HG03342 (cell line): ENCODE measurements around the gene CPXM2.

Source experiments
- ATAC-seq: cut with Tn5 transposase; IDR thresholded peaks from one replicate; pipeline ENCODE4 v1.9.1; 2021; ENCODE audit warnings: mild to moderate bottlenecking, moderate library complexity; ENCODE audit not compliant: unreplicated experiment

The CPXM2 gene

DNA sequence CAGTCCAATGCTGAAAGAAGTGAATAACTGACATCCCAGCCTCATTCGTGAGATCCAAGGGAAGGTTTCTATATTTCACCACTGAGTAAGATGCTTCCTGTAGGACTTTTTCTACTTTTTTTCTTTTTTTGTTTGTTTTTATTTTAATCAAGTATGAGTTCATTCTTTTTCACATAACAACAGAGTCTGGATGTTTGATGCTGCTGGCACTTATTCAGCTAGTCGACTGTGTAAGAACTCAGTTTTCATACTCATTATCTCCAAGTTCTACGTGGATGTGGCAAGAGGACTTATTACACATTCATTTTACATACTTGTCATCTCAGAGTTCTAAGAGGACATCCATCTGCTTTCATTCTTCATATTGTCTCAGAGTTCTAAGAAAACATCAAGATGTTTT is 86.9 kb downstream of the CPXM2 start:
- ATAC-seq = no peak

DNA sequence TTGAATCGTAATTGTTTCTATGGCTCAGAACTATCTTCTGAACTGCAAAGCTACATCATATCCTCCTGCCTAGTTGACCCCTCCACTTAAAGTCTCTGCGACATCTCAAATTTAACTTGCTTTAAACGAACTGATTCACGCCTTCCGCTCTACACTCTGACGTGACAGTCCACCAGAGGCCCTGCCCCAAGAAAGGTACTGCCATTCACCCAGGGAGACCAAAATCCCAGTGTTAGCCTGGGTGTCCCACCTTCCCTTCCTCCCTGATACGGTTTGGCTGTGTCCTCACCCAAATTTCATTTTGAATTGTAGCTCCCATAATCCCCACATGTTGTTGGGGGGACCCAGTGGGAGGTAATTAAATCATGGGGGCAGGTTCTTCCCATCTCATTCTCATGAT is 90.8 kb downstream of the CPXM2 start:
- ATAC-seq = no peak

DNA sequence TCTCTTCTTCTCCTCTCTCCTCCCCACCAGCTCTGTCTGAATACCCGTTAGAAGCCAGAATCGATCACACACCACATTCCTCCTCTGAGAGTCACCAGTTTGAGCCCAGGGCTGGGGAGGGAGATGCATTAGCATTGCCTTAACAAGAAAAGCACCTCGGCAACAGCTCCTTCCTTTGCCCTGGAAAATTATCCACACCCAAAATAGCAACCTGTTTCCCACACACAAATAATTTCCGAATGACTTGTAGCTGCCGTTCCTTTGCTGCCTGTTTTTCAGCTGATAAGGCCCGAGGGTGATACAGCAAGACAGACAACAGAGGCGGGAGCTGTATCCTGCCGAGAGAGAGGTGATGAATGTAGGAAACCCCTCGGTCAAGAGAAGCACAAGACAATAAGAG is 91.3 kb downstream of the CPXM2 start:
- ATAC-seq = no peak

DNA sequence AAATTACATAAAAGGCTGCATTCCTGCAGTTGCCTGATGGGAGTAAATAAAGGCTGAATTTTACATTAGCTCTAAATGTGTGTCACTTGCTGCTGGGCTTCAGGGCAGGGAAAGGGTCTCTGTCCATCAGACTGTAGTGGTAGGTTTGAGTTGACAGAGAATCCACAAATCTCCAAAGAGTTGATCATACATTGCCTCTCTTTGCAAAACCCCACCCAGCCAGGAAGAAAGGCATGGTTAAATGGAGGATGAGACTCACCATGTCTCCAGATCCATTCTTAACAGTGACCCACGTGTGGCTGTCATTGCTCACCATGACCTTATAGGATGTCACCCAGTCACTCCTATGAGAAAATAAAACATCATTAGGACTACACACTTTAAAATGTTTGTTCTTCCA is 92.8 kb downstream of the CPXM2 start:
- ATAC-seq = no peak

DNA sequence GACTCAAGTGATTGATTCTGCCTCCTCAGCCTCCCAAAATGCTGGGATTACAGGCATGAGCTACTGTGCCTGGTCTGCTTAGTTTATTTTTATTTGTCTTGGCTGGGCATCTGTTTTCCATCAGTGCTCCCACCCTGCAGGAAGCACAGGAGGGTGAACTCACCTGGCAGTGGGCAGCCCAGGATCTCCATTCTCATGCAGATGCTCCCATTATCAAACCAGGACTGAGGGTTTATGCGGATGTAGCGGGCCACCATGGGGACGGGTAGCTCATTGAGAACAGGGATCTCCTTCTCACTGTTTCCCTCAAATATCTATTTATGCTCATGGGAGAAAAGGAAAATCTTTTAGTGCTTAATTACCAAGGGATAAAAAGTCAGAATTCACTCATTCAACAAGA is 93.8 kb downstream of the CPXM2 start:
- no peak for ATAC-seq

DNA sequence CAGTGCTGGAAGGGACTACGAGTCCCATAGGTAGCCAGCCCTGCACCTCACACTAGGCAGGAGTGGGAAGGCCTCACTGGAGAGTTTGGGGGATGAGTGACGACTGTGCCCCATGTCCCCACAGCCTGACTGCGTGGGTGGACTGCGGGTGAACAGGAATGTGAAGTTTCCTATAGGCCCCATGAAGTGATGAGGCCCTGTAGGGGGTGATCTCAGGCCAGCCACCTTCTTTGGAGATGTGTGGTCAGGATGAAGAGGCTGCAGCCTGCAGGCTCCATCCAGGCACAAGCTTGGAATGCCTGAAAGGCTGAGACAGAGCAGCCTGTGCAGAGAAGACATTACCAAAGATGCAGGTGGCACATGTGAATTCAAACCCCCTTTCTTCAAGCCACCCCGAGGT is 94.9 kb downstream of the CPXM2 start:
- ATAC-seq = no peak

DNA sequence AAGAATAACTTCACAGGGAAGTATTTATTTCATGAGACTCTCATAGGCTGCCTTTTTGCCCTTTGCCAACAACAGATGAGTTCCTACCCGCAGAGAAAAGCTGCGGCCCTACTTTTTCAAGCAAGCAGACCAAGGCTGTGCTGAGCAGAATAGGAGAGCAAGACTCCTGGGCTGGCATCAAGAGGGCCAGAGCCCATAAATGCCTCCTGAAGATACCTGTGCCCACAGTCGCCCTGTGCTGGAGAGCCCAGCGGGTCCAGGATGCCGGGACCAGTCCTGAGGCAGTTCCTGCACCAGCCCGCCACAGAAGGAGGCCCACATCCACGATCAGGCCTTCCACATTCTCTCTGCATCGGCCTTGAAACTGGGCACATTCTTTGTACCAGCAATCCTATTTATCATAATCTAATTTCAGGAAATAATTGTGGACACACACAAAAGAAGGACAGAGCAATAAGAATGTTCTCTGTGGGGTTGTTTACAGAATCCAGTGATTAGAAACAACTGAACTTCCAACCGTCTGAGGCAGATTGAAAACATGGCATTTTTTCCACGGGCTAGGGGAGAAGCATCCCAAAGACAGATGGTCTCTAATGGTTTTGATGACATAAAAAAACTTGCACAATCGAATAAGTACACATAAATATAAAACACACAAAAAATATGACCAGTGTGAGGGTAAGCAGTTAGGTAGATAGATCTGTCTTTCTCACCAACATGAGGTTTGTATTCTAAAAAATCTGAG is 95.6 kb downstream of the CPXM2 start:
- ATAC-seq = no peak

DNA sequence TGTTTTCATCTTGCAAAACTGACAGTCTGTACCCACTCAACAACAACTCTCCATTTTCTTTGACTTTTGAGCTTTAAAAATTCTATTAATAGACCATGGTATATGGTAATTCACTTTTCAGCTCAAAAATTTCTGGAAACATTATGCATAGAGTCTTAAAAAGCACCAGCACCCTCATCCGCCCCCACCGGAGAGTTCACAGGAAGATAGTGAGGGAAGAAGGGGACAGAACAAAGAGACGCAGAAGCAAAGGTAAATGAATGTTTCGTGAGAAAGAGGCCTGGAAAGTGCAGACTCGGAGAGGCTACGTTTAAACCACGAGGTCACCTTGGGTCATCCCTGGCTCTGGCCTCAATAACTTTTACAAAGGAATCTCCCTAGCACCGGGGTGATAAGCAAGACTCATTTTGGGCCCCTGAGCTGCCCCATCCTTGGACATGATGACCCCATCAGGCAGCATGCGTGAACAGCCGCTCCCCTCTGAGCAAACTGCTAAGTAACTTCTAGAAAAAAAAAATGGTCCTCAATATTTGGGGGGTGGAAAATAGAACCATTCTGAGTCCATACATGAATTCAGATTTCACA is 96.3 kb downstream of the CPXM2 start:
- ATAC-seq = no peak

DNA sequence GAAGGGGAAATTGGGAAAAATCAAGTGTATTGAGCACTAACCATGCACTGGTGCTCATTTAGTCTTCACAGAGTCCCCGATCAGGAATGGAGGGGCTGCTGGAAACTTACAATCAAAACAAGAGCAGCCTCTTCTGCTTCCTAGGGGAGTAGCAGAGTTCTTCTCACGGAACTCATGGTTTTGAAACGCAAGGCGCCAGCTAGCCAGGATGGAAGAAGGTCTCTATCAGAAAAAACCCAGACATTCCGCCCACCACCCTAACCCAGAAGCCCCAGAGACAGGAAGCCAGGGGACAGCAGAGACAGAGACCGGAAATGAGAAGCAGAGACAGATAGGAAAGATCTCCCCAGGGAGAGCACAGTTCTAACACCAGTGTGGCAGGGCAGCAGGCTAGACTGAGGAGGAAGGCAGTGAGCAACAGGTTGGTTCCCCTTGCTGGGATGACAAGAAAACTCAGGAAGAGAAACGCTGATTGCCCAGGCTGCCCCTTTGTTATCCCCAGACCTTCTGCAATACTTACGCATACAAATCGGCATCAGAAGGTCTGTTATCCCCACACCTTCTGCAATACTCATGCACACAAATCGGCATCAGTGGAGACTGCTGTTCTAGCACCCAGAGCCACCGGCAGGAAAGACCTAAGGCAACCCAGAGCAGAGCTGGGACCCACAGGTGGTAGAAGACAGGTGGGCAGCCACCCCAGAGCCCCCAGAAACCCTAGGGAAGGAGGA is 99.2 kb downstream of the CPXM2 start:
- no peak for ATAC-seq

DNA sequence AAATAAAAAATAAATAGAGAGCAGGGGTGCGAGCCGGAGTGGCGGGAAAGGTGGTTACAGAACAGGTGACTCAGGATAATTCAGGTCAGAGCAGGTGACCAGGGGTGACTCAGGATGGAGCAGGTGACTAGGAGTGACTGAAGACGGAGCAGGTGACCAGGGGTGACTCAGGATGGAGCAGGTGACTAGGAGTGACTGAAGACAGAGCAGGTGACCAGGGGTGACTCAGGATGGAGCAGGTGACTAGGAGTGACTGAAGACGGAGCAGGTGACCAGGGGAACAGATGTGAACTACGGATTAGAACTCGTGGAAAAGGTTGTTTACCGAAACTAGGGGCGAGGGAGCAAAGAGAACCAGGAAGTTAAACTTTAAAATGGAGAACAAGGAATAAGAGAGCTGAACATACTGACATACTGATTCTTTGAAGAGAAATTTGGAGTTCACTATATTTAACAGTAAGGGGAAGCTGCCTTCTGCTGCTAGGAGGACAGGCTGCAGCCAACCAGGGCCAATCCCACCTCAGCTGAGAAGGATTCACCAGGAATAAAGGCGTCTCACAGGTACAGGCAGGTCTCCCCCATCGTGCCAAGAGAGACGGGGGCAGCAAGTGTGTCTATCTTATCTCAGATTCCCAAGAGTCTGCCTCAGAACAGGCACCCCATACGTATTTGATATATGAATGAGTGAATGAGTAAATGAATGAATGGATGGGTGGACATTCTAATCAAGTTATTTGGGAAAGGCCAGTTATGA is 101.3 kb downstream of the CPXM2 start:
- no peak for ATAC-seq

DNA sequence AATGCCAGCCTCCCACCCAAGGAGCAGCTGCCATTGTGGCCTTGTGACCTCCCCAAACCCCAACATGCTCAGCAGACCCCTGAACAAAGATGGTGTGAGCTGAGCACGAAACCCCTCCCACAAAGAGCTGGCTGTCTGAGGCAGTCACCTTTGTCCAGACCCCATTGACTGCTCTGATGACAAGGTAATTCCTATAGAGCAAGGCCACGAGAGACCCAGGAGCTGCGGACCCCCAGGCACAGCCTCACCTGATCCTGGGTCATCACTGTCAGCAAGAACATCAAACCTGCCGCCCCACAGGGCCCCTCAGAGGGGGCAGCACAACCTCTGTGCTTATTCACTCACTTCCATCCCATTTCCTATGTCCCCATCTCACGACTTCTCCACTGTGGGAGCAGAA is 102.6 kb downstream of the CPXM2 start:
- no peak for ATAC-seq

DNA sequence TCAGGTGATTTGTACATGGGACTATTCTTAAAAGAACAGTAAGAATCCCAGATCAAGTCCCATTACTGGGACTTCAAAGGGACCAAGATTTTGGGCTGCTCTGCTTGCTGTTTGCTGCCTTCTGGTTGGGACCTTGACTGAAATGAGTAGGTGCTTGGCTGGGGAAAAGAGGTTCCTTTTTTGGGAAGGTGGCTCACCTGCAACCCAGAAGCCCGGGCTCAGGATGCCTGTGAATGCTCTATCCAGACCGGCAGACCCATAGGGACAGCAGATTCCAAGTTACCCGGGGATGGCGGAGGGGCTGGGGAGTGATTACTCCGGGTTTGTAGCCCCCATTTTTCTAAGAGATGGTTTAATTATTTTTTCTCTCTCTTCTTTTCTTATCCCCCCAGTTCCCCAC is 104.0 kb downstream of the CPXM2 start:
- ATAC-seq = no peak

DNA sequence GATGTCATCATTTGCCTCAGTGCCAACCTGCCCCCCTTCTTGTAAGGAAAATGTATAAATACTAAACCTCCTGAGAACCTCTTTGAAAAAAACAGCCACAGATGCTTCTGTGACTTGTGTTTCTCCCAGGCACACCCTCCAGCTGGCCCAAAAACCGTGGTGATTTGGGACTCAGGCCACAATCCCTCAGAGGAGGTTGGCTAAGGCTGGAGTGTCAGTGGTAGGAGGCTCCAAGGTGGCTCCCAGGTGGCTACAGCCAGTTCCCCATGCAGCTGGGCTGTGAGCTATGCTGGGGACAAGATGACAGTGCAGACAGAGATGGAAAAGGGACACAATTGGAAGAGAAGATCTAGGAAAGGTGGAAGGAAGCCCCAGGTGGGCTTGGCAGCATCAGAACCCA is 104.7 kb downstream of the CPXM2 start:
- no peak for ATAC-seq

DNA sequence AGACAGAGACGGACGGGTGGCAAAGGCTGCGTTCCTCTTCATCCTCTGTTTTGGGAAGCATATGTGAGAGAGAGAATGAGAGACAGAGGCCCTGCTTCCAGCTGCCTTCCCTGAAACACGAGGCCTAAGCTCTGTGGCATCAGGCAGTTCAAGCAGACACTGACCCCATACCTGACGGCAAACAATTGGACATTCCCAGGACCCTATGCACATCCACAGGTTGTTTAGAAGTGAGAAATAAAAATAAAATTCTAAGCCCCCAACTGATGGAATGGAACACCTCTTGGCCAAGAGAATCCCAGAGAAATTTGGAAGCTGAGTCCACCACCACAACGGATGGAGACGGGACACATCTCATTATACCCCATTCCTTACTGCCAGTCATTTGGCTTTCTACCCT is 105.3 kb downstream of the CPXM2 start:
- ATAC-seq = no peak

DNA sequence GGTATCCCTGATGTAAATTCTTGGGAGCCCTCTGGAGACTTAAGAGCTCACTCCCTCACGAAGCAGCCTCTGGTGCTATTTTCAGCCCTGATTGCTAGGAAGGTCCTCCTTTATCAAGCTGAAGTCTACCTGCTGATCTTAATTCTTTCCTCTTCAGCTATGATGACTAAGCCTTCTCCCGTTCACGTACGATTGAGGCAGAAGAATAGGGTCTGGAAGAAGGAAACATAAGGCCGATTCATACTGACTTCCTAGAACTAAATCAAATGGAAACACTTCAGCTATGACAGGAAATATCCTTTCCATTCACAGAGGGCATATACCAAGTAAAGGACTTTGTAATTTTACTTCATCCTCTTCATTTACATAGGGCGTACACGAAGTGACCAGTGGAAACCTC is 107.0 kb downstream of the CPXM2 start:
- no peak for ATAC-seq

DNA sequence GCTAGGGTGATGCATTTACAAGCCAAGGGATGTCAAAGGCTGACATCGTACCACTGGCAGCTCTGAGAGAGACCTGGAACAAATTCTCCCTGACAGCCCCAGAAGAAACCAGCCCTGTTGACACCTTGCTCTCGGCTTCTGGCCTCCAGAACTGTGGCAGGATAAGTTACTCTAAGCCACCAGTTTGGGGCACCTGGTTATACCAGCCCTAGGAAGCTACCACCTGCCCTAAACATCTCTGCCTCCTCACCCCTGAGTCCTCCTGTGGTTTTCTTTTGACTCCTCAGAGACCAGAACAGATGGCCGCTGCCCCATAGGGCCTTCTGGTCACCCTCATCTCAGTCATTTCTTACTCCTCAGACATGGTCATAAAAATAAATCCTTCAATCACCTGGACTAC is 107.4 kb downstream of the CPXM2 start:
- ATAC-seq = no peak

DNA sequence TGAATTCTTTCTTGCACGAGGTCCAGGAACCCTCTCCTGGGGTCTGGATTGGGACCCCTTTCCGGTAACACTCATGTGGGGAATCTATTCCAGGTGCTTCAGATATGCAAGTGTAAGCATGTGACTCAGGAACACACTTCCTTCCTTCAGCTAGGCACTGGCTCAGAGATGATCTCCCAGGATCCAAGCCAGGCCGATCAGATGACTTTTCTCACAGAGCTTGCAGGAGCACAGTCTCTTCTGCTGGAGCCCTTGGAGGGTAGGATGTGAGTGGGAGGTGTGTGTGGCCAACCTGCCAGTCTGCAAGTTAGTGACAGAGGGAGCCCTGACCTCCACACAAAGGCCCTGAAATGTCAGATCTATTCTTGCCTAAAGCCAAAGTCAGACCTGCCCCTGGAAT is 108.3 kb downstream of the CPXM2 start:
- no peak for ATAC-seq

DNA sequence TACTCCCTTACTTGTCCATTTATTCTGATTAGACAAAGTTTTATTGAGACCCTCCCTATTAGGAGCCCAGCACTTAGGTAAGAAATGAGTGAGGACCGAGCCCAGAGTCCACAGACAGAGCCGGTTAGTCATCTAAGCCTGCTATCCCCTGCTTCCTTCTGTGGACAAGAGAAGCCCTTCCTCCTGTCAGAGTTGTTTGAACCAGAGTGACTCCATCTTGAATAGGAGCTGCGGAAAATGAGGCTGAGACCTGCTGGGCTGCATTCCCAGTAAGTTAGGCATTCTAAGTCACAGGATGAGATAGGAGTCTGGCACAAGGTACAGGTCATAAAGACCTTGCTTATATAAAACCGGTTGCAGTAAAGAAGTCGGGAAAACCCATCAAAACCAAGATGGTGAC is 109.1 kb downstream of the CPXM2 start:
- no peak for ATAC-seq

DNA sequence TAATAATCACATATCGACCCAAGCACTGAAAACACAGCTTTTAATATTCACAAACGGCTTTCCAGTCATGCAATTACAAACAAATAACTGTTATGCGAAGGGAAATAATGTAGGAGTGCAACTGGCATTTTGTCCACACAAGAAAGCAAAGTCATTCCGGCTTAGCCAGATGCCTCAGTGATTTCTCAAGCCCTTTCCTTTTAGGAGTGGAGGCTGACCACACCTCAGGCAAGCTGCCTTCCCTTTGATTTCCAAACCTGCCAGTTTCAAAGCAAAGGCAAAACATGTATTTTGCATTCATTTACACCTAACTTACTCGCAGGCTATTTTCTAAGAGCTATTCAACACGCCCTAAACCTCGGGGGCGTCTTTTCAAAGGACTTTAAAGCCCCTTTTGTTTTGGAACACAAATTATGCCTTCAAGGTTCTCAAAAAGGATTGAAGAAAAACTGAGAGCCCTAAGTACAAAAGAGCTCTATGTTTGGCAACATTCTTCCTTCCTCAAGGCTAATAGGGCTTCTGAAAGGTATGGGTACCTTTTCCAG is 109.6 kb downstream of the CPXM2 start:
- ATAC-seq = no peak

DNA sequence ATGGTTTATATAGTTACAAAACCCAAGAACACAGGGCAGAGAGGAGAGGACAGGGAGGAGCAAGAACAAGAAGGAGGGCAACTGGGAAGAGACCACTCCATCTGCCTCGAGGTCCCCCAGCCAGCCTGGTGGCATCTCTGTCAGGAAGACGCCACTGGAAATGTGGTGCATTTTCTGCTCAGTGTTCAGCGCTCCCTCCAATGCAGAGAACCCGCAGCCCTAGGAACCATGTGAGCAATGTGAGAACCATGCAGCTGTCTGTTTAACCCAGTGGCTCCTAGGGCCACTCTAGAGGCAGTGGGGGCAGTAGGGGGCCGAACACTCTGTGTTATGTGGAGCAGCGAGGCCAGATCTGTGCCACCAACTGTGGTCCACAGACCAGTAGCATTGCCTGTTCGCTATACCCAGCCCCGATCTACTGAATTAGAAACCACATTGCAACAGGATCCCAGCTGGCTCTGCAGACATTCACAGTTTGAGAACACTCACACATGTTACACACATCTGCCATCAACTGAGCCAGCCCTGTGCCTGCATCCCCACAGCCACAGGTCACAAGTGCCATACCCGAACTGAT is 110.2 kb downstream of the CPXM2 start:
- no peak for ATAC-seq
